KMS-11 (cell line): Measurements from ENCODE around the gene PIGT.

Experiments
- H2AFZ ChIP-seq: fragments of 200-600 bp; sonication (generic); 2 replicates; pipeline ENCODE4 v1.6.1; 2016; ENCODE audit warnings: antibody characterized with exemption, mixed run types, low read depth
- H3K27ac ChIP-seq: fragments of 200-600 bp; sonication (generic); 2 replicates; pipeline ENCODE4 v1.6.1; 2016; ENCODE audit warnings: mild to moderate bottlenecking, mixed run types
- H3K27me3 ChIP-seq: fragments of 200-600 bp; sonication (generic); 2 replicates; pipeline ENCODE4 v1.6.1; 2017; ENCODE audit warnings: mild to moderate bottlenecking, low read depth, mixed run types, moderate library complexity; ENCODE audit not compliant: insufficient read depth
- H3K36me3 ChIP-seq: fragments of 200-600 bp; sonication (generic); 2 replicates; pipeline ENCODE4 v1.6.1; 2017; ENCODE audit warnings: mild to moderate bottlenecking, mixed run types; ENCODE audit not compliant: insufficient read depth
- H3K4me1 ChIP-seq: fragments of 200-600 bp; sonication (generic); 2 replicates; pipeline ENCODE4 v1.6.1; 2016; ENCODE audit warnings: mild to moderate bottlenecking, low read depth, mixed run types; ENCODE audit not compliant: poor library complexity, severe bottlenecking
- H3K4me2 ChIP-seq: fragments of 200-600 bp; sonication (generic); 2 replicates; pipeline ENCODE4 v1.7.0; 2016; ENCODE audit warnings: mild to moderate bottlenecking, mixed run types
- H3K4me3 ChIP-seq: fragments of 200-600 bp; sonication (generic); IDR thresholded peaks from 2 replicates; pipeline ENCODE4 v1.6.1; 2017; ENCODE audit warnings: low read depth, low read length, mixed read lengths; ENCODE audit not compliant: insufficient read depth
- H3K79me2 ChIP-seq: fragments of 200-600 bp; sonication (generic); 2 replicates; pipeline ENCODE4 v1.6.1; 2016; ENCODE audit warnings: low read depth, mixed run types; ENCODE audit not compliant: insufficient read depth
- H3K9ac ChIP-seq: fragments of 200-600 bp; sonication (generic); 2 replicates; pipeline ENCODE4 v1.6.1; 2016; ENCODE audit warnings: mild to moderate bottlenecking, mixed run types
- H4K20me1 ChIP-seq: fragments of 200-600 bp; sonication (generic); 2 replicates; pipeline ENCODE4 v1.6.1; 2016; ENCODE audit warnings: mild to moderate bottlenecking, mixed run types; ENCODE audit not compliant: insufficient read depth
- CTCF ChIP-seq: fragments of 200-600 bp; sonication (generic); conservative IDR thresholded peaks from 2 replicates; pipeline ENCODE4 v1.6.1; 2017; ENCODE audit warnings: low read depth, mild to moderate bottlenecking, antibody characterized with exemption, low read length, moderate library complexity, mixed read lengths

PIGT gene

GRCh38 chr20:45413479-45413878 lies 2.5 kb upstream of the PIGT start:
- no peak overlapping the region for H2AFZ ChIP-seq
- no peak overlapping the region for H3K4me2 ChIP-seq
- no peak overlapping the region for H3K9ac ChIP-seq
- TF ChIP-seq CTCF = no peak
- no peaks in the 10 kb centered on the region for H3K36me3 ChIP-seq
- peaks cover 25% of the 10 kb centered on the region for H3K79me2 ChIP-seq
- H3K4me3 ChIP-seq = no peak overlapping the region
- no peak overlapping the region for H3K27ac ChIP-seq
- H3K4me1 ChIP-seq = peaks cover 27% of the 10 kb centered on the region
- H3K27me3 ChIP-seq = no peaks in the 10 kb centered on the region
- H4K20me1 ChIP-seq = no peaks in the 10 kb centered on the region

GRCh38 chr20:45416917-45417316 lies 976 bp downstream of the PIGT start:
- Histone ChIP-seq H3K79me2 (peaks cover 25% of the 10 kb centered on the region), H3K9ac (peak overlapping the region; percentile 84; the same call in 1 of the 2 replicates), H2AFZ (peak overlapping the region; percentile 98; the same call in 1 of the 2 replicates), H3K27ac (no peak overlapping the region), H4K20me1 (no peaks in the 10 kb centered on the region), H3K4me3 (no peak overlapping the region), H3K27me3 (no peaks in the 10 kb centered on the region), H3K36me3 (peaks cover 5% of the 10 kb centered on the region; the same call in 1 of the 2 replicates), H3K4me1 (peaks cover 27% of the 10 kb centered on the region), H3K4me2 (peak overlapping the region; percentile 87)
- TF ChIP-seq CTCF = no peak

GRCh38 chr20:45419188-45420091 lies 3.5 kb downstream of the PIGT start:
- Histone ChIP-seq H3K4me1 (peaks cover 26% of the 10 kb centered on the region), H3K27me3 (no peaks in the 10 kb centered on the region), H3K27ac (no peak overlapping the region), H4K20me1 (no peaks in the 10 kb centered on the region), H3K36me3 (peaks cover 5% of the 10 kb centered on the region; the same call in 1 of the 2 replicates), H3K79me2 (peaks cover 25% of the 10 kb centered on the region), H3K4me2 (no peak overlapping the region), H3K9ac (no peak overlapping the region), H3K4me3 (no peak overlapping the region), H2AFZ (no peak overlapping the region)
- no peak for TF ChIP-seq CTCF

- Histone ChIP-seq H3K4me3 (no peak overlapping the region), H2AFZ (no peak overlapping the region), H3K9ac (no peak overlapping the region), H3K27ac (no peak overlapping the region), H3K4me2 (no peak overlapping the region), H3K79me2 (peaks cover 25% of the 10 kb centered on the region), H3K4me1 (peaks cover 19% of the 10 kb centered on the region), H4K20me1 (no peaks in the 10 kb centered on the region), H3K36me3 (peaks cover 7% of the 10 kb centered on the region; the same call in 1 of the 2 replicates), H3K27me3 (no peaks in the 10 kb centered on the region)
- TF ChIP-seq CTCF = no peak
Observed at GRCh38 chr20:45420125-45420524, 4.2 kb downstream of the PIGT start.
